ENCODE measurements around the gene CCNF. TPM values are rescaled to one million over a fixed set of nuclear protein-coding genes. Genes with fewer than 3 reads are reported as not detected.

Gene CCNF
- total RNA-seq, 1 donor from 2014 or later, result 26.4 TPM

DNA sequence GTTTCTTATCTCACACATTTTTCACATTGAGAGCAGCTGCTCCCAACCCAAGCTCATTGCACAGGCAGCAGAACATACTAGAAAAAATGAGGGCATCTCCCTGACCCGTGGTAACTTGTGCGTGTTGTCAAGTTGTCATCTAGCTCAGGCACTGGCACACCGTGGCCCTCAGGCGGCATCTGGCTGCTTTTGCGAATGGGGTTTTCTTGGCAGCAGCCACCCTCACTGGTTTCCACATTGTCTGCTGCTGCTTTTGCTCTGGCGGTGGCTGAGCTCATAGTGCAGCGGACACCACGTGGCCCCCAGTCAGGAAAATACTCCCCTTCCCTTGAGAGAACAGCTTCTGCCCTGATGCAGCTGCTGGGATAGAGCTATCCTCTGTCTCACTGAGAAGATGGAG lies 21.3 kb downstream of the CCNF start:
- H3K4me1 Mint-ChIP-seq (ENCODE audit: low read depth, unreplicated experiment), result peaks cover 6% of the 10 kb centered on the region
- TF ChIP-seq, protein P1, sequence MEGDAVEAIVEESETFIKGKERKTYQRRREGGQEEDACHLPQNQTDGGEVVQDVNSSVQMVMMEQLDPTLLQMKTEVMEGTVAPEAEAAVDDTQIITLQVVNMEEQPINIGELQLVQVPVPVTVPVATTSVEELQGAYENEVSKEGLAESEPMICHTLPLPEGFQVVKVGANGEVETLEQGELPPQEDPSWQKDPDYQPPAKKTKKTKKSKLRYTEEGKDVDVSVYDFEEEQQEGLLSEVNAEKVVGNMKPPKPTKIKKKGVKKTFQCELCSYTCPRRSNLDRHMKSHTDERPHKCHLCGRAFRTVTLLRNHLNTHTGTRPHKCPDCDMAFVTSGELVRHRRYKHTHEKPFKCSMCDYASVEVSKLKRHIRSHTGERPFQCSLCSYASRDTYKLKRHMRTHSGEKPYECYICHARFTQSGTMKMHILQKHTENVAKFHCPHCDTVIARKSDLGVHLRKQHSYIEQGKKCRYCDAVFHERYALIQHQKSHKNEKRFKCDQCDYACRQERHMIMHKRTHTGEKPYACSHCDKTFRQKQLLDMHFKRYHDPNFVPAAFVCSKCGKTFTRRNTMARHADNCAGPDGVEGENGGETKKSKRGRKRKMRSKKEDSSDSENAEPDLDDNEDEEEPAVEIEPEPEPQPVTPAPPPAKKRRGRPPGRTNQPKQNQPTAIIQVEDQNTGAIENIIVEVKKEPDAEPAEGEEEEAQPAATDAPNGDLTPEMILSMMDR (IDR thresholded peaks at IDR 0.05; ENCODE audit: partially characterized antibody, unreplicated experiment), result no peak
- peaks cover 2% of the 10 kb centered on the region for H3K9me3 Mint-ChIP-seq (ENCODE audit: unreplicated experiment)
- H3K27ac Mint-ChIP-seq (ENCODE audit: unreplicated experiment), result peak overlapping the region; percentile 56
- no peak for DNase-seq
- no peak overlapping the region for H3K4me3 Mint-ChIP-seq (ENCODE audit: unreplicated experiment)
- peaks cover 4% of the 10 kb centered on the region for H3K36me3 Mint-ChIP-seq (ENCODE audit: unreplicated experiment)
- peaks cover 7% of the 10 kb centered on the region for H3K27me3 Mint-ChIP-seq (ENCODE audit: unreplicated experiment)

DNA sequence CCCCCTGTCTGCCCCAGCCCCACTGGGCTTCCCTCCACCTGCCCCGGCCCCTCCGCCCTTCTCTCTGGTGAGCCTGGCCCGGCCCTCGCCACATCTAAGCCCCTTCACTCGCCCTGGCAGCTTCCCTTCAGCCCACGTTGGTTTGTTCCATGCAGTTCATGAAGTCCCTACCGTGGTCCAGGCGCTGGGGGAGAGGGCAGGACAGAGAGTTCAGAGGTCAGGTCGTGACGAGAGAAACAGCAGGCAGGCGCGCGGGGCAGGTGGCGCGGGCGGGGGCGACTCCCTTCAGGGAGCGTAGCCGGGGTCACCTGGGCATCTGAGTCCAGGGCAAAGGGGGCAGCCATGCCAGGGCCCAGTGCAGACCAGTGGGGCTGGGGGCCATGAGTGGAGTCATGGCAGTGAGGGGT lies 21.7 kb downstream of the CCNF start:
- Mint-ChIP-seq H3K27ac (ENCODE audit: unreplicated experiment) (peak overlapping the region; percentile 56), H3K9me3 (ENCODE audit: unreplicated experiment) (peaks cover 2% of the 10 kb centered on the region), H3K4me1 (ENCODE audit: low read depth, unreplicated experiment) (peaks cover 6% of the 10 kb centered on the region), H3K36me3 (ENCODE audit: unreplicated experiment) (peaks cover 4% of the 10 kb centered on the region), H3K4me3 (ENCODE audit: unreplicated experiment) (no peak overlapping the region), H3K27me3 (ENCODE audit: unreplicated experiment) (peaks cover 7% of the 10 kb centered on the region)
- TF ChIP-seq, protein P1 (IDR thresholded peaks at IDR 0.05; ENCODE audit: partially characterized antibody, unreplicated experiment), result no peak
- DNase-seq, result no peak

DNA sequence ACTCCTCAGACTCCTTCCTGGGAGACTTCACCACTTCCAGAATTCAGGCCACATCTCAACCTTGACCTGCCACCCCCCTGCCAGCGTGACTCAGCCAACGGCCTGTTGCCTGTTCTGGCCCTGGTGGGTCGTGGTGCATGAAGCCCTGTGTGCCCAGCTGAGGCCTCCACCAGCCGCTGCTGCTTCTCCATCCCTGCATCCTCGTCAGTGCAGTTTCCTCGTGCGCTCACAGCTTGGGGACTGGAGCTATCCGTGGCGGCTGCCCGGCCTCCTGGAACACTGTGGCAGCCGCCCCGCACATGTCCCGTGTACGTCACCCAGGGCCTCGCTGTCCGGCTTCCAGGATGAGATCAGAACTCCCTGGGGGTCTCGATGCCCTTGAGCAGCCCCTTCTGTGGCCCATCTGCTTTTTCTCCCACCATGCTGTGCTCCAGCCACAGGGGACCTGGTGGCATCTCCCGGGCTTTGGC lies 22.6 kb downstream of the CCNF start:
- Mint-ChIP-seq H3K27ac (ENCODE audit: unreplicated experiment) (peak overlapping the region; percentile 80), H3K27me3 (ENCODE audit: unreplicated experiment) (peaks cover 9% of the 10 kb centered on the region), H3K9me3 (ENCODE audit: unreplicated experiment) (peaks cover 2% of the 10 kb centered on the region), H3K4me1 (ENCODE audit: low read depth, unreplicated experiment) (peaks cover 8% of the 10 kb centered on the region), H3K36me3 (ENCODE audit: unreplicated experiment) (peaks cover 4% of the 10 kb centered on the region), H3K4me3 (ENCODE audit: unreplicated experiment) (no peak overlapping the region)
- TF ChIP-seq, protein P1 (IDR thresholded peaks at IDR 0.05; ENCODE audit: partially characterized antibody, unreplicated experiment), result no peak
- DNase-seq, result peak; percentile 58

DNA sequence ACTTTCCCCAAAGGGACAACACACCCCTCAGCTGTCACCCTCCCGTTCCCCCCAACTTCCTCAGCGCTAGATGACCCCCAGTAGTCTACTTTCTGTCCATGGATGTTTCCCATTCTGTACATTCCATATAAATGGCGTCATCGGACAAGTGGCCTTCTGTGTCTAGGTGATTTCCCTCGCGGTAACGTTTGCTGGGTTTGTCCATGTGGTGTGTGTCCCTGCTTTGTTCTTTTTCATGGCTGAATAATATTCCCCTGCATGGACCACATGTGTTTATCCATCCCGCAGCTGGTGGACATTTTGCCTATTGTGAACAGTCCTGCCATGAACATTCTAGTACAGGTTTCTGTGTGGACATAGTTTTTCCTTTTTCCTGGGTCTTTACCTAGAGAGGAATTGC lies 23.4 kb downstream of the CCNF start:
- H3K36me3 Mint-ChIP-seq (ENCODE audit: unreplicated experiment), result peaks cover 4% of the 10 kb centered on the region
- H3K27ac Mint-ChIP-seq (ENCODE audit: unreplicated experiment), result peak overlapping the region; percentile 80
- peaks cover 9% of the 10 kb centered on the region for H3K4me1 Mint-ChIP-seq (ENCODE audit: low read depth, unreplicated experiment)

More for the DNA sequence above, 23.4 kb downstream of the CCNF start:
- no peak for DNase-seq
- Mint-ChIP-seq H3K9me3 (ENCODE audit: unreplicated experiment) (peaks cover 5% of the 10 kb centered on the region), H3K27me3 (ENCODE audit: unreplicated experiment) (peaks cover 11% of the 10 kb centered on the region), H3K4me3 (ENCODE audit: unreplicated experiment) (no peak overlapping the region)
- TF ChIP-seq, protein P1 (IDR thresholded peaks at IDR 0.05; ENCODE audit: partially characterized antibody, unreplicated experiment), result no peak
